ENCODE measurements around the gene RAPGEF4. TPM values are rescaled to one million over a fixed set of nuclear protein-coding genes. Genes with fewer than 3 reads are reported as not detected.

RAPGEF4 gene
- total and polyA plus RNA-seq, 2 of the 13 experiments (the other 11 are each of a cell fraction or from before 2014, with no cell fraction given), result 0.78 to 0.91 TPM

DNA sequence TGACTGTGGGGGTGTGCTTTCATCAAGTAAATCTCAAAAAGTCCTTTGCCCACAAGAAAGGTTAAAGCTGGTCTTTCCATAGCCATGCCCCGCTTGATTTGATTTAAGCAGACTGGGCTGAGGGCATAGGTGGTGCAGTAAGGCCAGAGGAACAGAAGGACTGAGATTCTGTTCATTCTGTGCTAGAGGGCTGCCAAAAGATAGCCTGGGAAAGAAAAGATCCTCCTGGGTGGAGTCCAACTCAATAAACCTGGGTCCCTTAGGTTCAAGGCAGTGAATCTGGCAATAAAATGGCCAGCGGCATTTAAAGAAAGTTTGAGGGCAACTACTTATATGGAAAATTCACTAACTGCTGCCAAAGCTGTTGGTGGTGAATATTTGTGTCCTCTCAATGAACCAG, 280.8 kb downstream of the RAPGEF4 start:
- ATAC-seq, result no peak
- ChIA-PET POLR2A (no interaction called here), CTCF (ENCODE audit: low intra/inter-chr PET ratio, low total read pairs) (no interaction called here)
- TF ChIP-seq U2AF1 (optimal IDR thresholded peaks at IDR 0.05; ENCODE audit: low read depth, low read length) (no peak), SP1 (IDR thresholded peaks at IDR 0.05) (no peak), SP1 (CRISPR knock-in tag; IDR thresholded peaks at IDR 0.05) (no peak), PRMT3 (CRISPR knock-in tag; IDR thresholded peaks at IDR 0.05; ENCODE audit: borderline replicate concordance, low read depth) (no peak), HOXD1 (CRISPR knock-in tag; IDR thresholded peaks at IDR 0.05) (no peak), DPF2 (CRISPR knock-in tag; IDR thresholded peaks at IDR 0.05; ENCODE audit: borderline replicate concordance, low read depth) (no peak), ZNF883 (CRISPR knock-in tag; IDR thresholded peaks at IDR 0.05; ENCODE audit: not compliant biosample characterization) (no peak), AKAP8 (CRISPR knock-in tag; IDR thresholded peaks at IDR 0.05) (no peak), GATA4 (IDR thresholded peaks at IDR 0.05; ENCODE audit: borderline replicate concordance, low read depth) (no peak), CEBPG (CRISPR knock-in tag; IDR thresholded peaks at IDR 0.05) (no peak)
- TF ChIP-seq, protein P1, sequence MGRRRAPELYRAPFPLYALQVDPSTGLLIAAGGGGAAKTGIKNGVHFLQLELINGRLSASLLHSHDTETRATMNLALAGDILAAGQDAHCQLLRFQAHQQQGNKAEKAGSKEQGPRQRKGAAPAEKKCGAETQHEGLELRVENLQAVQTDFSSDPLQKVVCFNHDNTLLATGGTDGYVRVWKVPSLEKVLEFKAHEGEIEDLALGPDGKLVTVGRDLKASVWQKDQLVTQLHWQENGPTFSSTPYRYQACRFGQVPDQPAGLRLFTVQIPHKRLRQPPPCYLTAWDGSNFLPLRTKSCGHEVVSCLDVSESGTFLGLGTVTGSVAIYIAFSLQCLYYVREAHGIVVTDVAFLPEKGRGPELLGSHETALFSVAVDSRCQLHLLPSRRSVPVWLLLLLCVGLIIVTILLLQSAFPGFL (CRISPR knock-in tag; IDR thresholded peaks at IDR 0.05), result no peak
- TF ChIP-seq, protein P2, sequence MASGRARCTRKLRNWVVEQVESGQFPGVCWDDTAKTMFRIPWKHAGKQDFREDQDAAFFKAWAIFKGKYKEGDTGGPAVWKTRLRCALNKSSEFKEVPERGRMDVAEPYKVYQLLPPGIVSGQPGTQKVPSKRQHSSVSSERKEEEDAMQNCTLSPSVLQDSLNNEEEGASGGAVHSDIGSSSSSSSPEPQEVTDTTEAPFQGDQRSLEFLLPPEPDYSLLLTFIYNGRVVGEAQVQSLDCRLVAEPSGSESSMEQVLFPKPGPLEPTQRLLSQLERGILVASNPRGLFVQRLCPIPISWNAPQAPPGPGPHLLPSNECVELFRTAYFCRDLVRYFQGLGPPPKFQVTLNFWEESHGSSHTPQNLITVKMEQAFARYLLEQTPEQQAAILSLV (CRISPR knock-in tag; IDR thresholded peaks at IDR 0.05; ENCODE audit: borderline replicate concordance), result no peak
- TF ChIP-seq, protein P3, sequence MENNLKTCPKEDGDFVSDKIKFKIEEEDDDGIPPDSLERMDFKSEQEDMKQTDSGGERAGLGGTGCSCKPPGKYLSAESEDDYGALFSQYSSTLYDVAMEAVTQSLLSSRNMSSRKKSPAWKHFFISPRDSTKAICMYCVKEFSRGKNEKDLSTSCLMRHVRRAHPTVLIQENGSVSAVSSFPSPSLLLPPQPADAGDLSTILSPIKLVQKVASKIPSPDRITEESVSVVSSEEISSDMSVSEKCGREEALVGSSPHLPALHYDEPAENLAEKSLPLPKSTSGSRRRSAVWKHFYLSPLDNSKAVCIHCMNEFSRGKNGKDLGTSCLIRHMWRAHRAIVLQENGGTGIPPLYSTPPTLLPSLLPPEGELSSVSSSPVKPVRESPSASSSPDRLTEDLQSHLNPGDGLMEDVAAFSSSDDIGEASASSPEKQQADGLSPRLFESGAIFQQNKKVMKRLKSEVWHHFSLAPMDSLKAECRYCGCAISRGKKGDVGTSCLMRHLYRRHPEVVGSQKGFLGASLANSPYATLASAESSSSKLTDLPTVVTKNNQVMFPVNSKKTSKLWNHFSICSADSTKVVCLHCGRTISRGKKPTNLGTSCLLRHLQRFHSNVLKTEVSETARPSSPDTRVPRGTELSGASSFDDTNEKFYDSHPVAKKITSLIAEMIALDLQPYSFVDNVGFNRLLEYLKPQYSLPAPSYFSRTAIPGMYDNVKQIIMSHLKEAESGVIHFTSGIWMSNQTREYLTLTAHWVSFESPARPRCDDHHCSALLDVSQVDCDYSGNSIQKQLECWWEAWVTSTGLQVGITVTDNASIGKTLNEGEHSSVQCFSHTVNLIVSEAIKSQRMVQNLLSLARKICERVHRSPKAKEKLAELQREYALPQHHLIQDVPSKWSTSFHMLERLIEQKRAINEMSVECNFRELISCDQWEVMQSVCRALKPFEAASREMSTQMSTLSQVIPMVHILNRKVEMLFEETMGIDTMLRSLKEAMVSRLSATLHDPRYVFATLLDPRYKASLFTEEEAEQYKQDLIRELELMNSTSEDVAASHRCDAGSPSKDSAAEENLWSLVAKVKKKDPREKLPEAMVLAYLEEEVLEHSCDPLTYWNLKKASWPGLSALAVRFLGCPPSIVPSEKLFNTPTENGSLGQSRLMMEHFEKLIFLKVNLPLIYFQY (CRISPR knock-in tag; IDR thresholded peaks at IDR 0.05; ENCODE audit: borderline replicate concordance), result no peak
- TF ChIP-seq, protein P4, sequence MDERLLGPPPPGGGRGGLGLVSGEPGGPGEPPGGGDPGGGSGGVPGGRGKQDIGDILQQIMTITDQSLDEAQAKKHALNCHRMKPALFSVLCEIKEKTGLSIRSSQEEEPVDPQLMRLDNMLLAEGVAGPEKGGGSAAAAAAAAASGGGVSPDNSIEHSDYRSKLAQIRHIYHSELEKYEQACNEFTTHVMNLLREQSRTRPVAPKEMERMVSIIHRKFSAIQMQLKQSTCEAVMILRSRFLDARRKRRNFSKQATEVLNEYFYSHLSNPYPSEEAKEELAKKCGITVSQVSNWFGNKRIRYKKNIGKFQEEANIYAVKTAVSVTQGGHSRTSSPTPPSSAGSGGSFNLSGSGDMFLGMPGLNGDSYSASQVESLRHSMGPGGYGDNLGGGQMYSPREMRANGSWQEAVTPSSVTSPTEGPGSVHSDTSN (CRISPR knock-in tag; IDR thresholded peaks at IDR 0.05), result no peak
- TF ChIP-seq, protein P5, sequence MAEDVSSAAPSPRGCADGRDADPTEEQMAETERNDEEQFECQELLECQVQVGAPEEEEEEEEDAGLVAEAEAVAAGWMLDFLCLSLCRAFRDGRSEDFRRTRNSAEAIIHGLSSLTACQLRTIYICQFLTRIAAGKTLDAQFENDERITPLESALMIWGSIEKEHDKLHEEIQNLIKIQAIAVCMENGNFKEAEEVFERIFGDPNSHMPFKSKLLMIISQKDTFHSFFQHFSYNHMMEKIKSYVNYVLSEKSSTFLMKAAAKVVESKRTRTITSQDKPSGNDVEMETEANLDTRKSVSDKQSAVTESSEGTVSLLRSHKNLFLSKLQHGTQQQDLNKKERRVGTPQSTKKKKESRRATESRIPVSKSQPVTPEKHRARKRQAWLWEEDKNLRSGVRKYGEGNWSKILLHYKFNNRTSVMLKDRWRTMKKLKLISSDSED (CRISPR knock-in tag; IDR thresholded peaks at IDR 0.05), result no peak
- TF ChIP-seq, protein P6, sequence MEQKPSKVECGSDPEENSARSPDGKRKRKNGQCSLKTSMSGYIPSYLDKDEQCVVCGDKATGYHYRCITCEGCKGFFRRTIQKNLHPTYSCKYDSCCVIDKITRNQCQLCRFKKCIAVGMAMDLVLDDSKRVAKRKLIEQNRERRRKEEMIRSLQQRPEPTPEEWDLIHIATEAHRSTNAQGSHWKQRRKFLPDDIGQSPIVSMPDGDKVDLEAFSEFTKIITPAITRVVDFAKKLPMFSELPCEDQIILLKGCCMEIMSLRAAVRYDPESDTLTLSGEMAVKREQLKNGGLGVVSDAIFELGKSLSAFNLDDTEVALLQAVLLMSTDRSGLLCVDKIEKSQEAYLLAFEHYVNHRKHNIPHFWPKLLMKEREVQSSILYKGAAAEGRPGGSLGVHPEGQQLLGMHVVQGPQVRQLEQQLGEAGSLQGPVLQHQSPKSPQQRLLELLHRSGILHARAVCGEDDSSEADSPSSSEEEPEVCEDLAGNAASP (CRISPR knock-in tag; IDR thresholded peaks at IDR 0.05; ENCODE audit: borderline replicate concordance), result no peak

More for the DNA sequence above, 280.8 kb downstream of the RAPGEF4 start:
- no peak for DNase-seq (ENCODE audit: low spot score)
- WGBS (ENCODE audit: low lambda C conversion rate), result 21% methylated on average over 2 of the region's 2 CpGs
- Histone ChIP-seq H2AFZ (ENCODE audit: low read length) (no peak overlapping the region), H3K36me3 (replicated peaks in 1 of 2; ENCODE audit: control insufficient read depth in 1 of 2, insufficient read depth in 2 of 2, low read length in 2 of 2) (no peaks in the 10 kb centered on the region), H3K79me2 (ENCODE audit: insufficient read depth, low read length) (no peaks in the 10 kb centered on the region), H3K4me3 (replicated peaks in 1 of 3; ENCODE audit: insufficient read depth in 1 of 3, low read depth in 2 of 3, low read length in 3 of 3) (no peak overlapping the region), H3K4me1 (ENCODE audit: insufficient read depth, low read length) (no peaks in the 10 kb centered on the region), H3K27me3 (ENCODE audit: control insufficient read depth in 1 of 2, insufficient read depth in 2 of 2, low read length in 2 of 2) (peaks cover 0 to 23% of the 10 kb centered on the region in 2 experiments; a peak in 2 of 5 replicates), H3K27ac (ENCODE audit: extremely low read length, insufficient read depth, low read length) (no peak overlapping the region), H4K20me1 (ENCODE audit: insufficient read depth, low read length) (no peaks in the 10 kb centered on the region), H3K4me2 (ENCODE audit: low read depth, low read length) (no peak overlapping the region), H3K9me3 (ENCODE audit: low read length) (no peaks in the 10 kb centered on the region), H3K9ac (ENCODE audit: insufficient read depth, low read depth, low read length) (no peak overlapping the region)
- FAIRE-seq, result no peak
- intact Hi-C loops (cut with micrococcal nuclease; ENCODE audit: unreplicated experiment), result no loop called here
- in situ Hi-C loops (cut with HindIII; ENCODE audit: extremely low pct_ligation_motif_present, low pct_unique_long_range_greater_than_20kb), result no loop called here
- no TSS peak for BruUV-seq (replicated peaks)

Measured in HepG2 (cell line).